ENCODE measurements around the gene CRPPA. TPM values are rescaled to one million over a fixed set of nuclear protein-coding genes. Genes with fewer than 3 reads are reported as not detected.

The CRPPA gene
- total RNA-seq, 4 donors from 2014 or later = 3.9 to 6.3 (median 4.2) TPM

DNA sequence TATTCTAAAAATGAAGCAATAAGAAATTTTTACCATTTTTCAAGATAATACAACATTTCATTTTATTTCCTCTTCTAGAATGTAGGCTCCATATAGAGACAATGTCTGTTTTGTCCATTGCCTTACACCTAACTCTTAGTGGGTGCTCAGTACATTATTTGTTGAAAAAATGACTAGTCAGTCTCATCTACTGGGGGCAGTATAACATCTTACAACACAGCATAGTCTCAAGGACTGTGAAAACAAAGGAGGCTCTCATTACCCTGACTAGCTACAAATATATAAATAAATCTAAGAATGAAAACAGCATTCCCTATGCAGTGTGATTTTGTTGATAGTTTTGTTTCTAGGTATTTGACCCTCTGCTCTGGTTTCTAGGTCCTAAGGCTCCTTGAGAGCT lies 11.6 kb downstream of the CRPPA start:
- DNase-seq (ENCODE audit: low spot score in 2 of 2) = no peak
- TF ChIP-seq, protein P1, sequence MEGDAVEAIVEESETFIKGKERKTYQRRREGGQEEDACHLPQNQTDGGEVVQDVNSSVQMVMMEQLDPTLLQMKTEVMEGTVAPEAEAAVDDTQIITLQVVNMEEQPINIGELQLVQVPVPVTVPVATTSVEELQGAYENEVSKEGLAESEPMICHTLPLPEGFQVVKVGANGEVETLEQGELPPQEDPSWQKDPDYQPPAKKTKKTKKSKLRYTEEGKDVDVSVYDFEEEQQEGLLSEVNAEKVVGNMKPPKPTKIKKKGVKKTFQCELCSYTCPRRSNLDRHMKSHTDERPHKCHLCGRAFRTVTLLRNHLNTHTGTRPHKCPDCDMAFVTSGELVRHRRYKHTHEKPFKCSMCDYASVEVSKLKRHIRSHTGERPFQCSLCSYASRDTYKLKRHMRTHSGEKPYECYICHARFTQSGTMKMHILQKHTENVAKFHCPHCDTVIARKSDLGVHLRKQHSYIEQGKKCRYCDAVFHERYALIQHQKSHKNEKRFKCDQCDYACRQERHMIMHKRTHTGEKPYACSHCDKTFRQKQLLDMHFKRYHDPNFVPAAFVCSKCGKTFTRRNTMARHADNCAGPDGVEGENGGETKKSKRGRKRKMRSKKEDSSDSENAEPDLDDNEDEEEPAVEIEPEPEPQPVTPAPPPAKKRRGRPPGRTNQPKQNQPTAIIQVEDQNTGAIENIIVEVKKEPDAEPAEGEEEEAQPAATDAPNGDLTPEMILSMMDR (IDR thresholded peaks at IDR 0.05) = peak in 3 of 5 experiments; percentile 17 to 28 (median 23)
- TF ChIP-seq POLR2A (IDR thresholded peaks at IDR 0.05) = no peak
- no peaks in the 10 kb centered on the region for H3K27me3 ChIP-seq
- H3K27ac ChIP-seq = peak overlapping the region in 2 of 4 donors; percentile 52 to 75
- peaks cover 0 to 14% (median 6%) of the 10 kb centered on the region in 4 donors for H3K4me1 ChIP-seq
- no peaks in the 10 kb centered on the region for H3K9me3 ChIP-seq
- H3K4me3 ChIP-seq = no peak overlapping the region
- H3K36me3 ChIP-seq = peaks cover 0 to under 1% (median 0%) of the 10 kb centered on the region in 3 donors

GRCh38 chr7:16404636-16405035 lies 16.7 kb downstream of the CRPPA start:
- TF ChIP-seq, protein P1 (IDR thresholded peaks at IDR 0.05) = no peak
- no peak for TF ChIP-seq POLR2A (IDR thresholded peaks at IDR 0.05)
- no peak for TF ChIP-seq EP300 (IDR thresholded peaks at IDR 0.05)
- Histone ChIP-seq H3K36me3 (peaks cover 0 to 22% (median 0%) of the 10 kb centered on the region in 3 donors), H3K4me1 (peaks cover 0 to 4% (median 0%) of the 10 kb centered on the region in 4 donors), H3K9me3 (peaks cover 0 to 20% (median 2%) of the 10 kb centered on the region in 4 donors), H3K4me3 (no peak overlapping the region), H3K27ac (no peak overlapping the region), H3K27me3 (no peaks in the 10 kb centered on the region)
- DNase-seq (ENCODE audit: low spot score in 2 of 2) = no peak
- 90 to 94% methylated on average over 1 of the region's 1 CpG for WGBS, 2 donors

- H3K27ac ChIP-seq = no peak overlapping the region
- TF ChIP-seq EP300 (IDR thresholded peaks at IDR 0.05) = no peak
- TF ChIP-seq, protein P1 (IDR thresholded peaks at IDR 0.05) = no peak
- TF ChIP-seq POLR2A (IDR thresholded peaks at IDR 0.05) = no peak
- no peaks in the 10 kb centered on the region for H3K27me3 ChIP-seq
- 77 to 89% methylated on average over 1 of the region's 1 CpG for WGBS, 2 donors
- peaks cover 0 to 20% (median 2%) of the 10 kb centered on the region in 4 donors for H3K9me3 ChIP-seq
- no peak for DNase-seq (ENCODE audit: low spot score in 2 of 2)
- peaks cover 0 to 22% (median 0%) of the 10 kb centered on the region in 3 donors for H3K36me3 ChIP-seq
- no peaks in the 10 kb centered on the region for H3K4me1 ChIP-seq
- H3K4me3 ChIP-seq = no peak overlapping the region
Observed at GRCh38 chr7:16403475-16403874, 17.9 kb downstream of the CRPPA start.

- 97 to 98% methylated on average over 1 of the region's 1 CpG for WGBS, 2 donors
- H3K4me3 ChIP-seq = no peak overlapping the region
- TF ChIP-seq, protein P1 (IDR thresholded peaks at IDR 0.05) = no peak
- TF ChIP-seq POLR2A (IDR thresholded peaks at IDR 0.05) (no peak), EP300 (IDR thresholded peaks at IDR 0.05) (no peak)
- H3K9me3 ChIP-seq = peaks cover 0 to 20% (median 2%) of the 10 kb centered on the region in 4 donors
- peaks cover 0 to 22% (median 0%) of the 10 kb centered on the region in 3 donors for H3K36me3 ChIP-seq
- H3K27me3 ChIP-seq = no peaks in the 10 kb centered on the region
- no peaks in the 10 kb centered on the region for H3K4me1 ChIP-seq
- DNase-seq (ENCODE audit: low spot score in 2 of 2) = no peak
- H3K27ac ChIP-seq = no peak overlapping the region
Observed at GRCh38 chr7:16402940-16403339, 18.4 kb downstream of the CRPPA start.

- Histone ChIP-seq H3K4me3 (no peak overlapping the region), H3K27ac (no peak overlapping the region), H3K27me3 (no peaks in the 10 kb centered on the region), H3K36me3 (peaks cover 0 to 22% (median 0%) of the 10 kb centered on the region in 3 donors), H3K9me3 (peaks cover 0 to 20% (median 2%) of the 10 kb centered on the region in 4 donors), H3K4me1 (no peaks in the 10 kb centered on the region)
- no peak for TF ChIP-seq EP300 (IDR thresholded peaks at IDR 0.05)
- TF ChIP-seq, protein P1 (IDR thresholded peaks at IDR 0.05) = no peak
- no peak for DNase-seq (ENCODE audit: low spot score in 2 of 2)
Observed at GRCh38 chr7:16402091-16402490, 19.2 kb downstream of the CRPPA start.

All from tibial nerve (tissue), 4 donors.